Activated CD4-positive, alpha-beta T cell treated with anti-CD3 and anti-CD28 coated beads, Interleukin-2, amount 50 U/mL, for 24 hours (primary cell): Measurements from ENCODE around the gene ACTR6.
"Not testable (repeated sequence)": the region's sequence is repeated elsewhere in the genome, so short reads cannot be mapped to it uniquely, and the experiment has no call there.

Experiments
- DNase-seq, 2 donors: peaks; one replicate each; pipeline ENCODE4 v3.0.0-alpha.2; 2020; ENCODE audit warnings: low read depth in 1 of 2, low spot score in 1 of 2

ACTR6 gene

DNA sequence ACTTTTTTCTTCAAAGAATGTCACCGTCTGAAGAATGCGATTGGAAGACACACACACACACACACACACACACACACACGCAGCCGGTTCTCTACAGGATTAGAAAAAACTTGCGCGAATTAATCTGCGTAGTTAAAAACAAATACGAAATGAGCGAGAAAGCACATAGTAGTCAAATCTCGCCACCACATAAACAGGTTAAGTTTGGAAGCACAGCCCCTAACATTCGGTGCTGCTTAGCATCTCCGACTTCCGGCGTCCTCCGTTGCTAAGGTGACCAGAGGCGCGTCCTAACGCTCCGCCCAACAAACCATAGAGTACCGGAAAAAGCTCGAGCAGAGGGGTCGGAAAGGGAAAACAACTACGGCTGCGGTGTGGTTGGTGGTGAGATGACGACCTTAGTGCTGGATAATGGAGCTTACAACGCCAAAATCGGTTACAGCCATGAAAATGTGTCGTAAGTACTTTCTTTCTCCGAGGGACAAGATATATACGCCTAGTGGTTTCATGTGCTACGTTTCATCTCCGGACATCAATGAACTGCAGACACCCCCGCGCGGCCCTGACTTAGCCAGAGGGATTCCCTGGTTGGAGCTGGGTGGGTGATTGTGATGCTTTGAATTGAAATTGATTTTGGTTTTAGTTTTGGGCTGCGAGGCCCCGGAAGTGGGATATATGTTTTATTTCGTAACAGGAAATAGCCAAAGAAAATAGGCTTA is at the start of gene ACTR6:
ACTR6 (plus strand) TSS at position 353 of the 719 bp plus-strand sequence; CDS start at position 390, 37 bp downstream.
- DNase-seq, result peak; percentile 87 to 97

DNA sequence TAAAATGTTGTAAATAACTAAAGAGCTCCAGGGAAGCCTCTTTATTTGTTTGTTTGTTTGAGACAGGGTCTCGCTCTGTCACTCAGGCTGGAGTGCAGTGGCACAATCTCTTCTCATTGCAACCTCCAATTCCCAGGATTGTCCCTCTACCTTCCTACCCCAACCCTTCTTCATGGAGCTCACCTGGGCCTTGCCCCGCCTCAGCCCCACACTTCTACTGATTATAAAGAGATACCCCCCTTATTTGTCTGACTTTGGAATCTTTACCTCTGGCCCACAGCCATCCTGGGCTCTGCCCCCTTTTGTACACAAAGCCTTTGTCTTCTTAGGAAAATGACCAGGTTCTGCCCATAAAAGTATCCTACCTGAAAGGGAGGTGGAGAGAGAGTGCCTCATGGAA is 48.8 kb upstream of the ACTR6 start:
- DNase-seq, result no peak

DNA sequence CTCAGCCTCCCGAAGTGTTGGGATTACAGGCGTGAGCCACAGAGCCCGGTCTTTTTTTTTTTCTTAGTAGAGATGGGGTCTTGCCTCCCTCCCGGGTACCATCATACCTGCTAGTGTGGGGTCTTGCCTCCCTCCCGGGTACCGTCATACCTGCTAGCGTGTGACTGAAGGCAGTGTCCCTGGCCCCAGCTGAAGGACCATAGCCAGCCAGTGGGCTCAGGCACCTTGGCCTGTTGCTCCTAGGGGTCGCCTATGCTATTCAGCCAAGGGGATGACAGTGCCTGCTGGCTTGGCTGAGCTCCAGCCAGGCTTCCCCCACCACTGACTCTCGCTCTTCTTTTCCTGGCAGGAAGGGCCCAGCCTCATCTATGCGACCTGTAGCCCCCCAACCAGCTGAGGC is 47.5 kb upstream of the ACTR6 start:
- DNase-seq, result no peak

DNA sequence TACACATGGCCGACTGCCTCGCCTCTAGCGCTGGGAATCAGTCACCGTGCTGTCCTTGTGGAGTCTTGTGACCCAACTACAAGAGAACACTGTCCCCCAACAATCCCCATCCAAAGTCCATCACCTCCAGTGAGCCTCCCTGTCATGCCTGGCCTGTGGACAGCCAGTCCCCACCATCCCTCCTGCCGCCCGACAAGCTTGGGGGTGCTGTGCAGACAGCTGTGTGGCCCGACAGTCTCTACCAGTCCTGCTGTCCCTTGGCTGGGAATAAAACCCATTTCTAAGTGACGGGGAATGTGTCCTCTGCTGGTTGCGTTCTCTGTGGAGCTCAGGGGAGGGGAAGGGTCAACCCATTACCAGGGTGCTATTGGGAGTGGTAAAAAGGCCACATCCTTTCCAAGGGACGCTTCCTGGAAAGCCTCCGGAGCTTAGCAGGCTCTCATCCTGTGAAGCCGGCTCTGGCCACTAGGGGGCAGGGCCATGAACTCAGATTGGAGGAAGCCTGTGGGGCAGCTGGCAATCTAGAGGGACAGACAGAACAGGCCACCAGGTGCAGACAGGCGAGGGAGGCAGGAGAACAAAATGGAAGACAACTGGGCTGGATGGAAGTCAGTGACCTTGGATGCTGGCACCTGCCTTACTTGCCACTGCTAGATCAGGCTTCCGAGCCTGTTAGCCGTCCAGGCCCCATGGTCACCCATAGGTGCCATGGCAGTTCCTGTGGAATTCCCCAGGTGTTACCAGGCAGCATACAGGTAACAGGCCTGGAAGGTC is 46.0 kb upstream of the ACTR6 start:
- DNase-seq, result peak; percentile 54

DNA sequence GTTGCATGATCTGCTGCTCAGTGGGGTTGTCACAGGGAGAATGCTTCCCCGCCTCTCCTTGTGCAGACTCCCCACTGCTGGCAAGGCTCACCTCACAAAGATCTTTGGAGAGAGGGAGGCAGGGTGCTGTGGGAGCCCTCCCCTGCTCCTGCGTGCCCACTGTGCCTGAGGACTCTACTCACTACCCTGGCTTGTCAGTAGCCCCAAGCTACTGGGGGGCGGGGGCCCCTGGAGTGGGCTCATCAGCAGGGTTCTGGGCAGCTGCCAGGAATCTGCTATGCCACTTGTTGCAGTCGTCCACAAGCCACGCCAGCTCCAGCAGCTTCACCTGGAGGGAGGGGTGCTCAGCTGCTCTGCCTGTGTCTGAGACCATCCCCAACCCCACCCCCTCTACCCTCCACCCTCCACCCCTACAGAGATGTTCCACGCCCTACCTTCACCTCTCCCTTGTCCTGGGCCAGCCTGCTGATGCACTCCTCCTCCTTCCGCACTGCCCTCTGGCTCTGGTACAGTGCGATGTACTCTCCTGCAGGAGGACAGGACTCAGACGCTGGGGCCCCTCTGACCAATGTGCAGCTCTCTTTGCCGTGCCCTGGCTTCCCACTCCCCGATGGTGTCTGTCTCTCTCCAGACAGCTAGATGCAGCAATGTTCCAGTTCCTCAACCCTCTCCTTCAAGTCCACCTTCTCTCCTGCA is 43.7 kb upstream of the ACTR6 start:
- no peak for DNase-seq

DNA sequence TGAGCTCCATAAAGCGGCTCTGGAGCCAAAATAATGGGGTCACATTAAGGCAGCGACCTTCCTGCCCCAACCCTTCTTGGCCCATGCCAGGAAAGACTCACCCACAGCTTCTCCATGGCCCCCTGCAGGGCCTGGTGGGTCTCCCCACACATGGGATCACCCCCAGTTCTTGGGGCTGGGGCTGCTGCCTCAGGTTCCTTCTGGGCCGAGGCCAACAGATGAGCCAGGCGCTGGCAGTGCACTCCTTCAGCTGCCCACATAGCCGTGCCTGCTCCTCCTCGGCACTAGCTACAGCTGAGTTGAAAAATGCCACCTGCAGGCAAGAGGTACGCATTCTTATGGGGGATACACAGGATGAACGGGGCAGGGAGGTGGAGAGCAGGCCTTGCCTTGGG is 43.2 kb upstream of the ACTR6 start:
- DNase-seq, result no peak

DNA sequence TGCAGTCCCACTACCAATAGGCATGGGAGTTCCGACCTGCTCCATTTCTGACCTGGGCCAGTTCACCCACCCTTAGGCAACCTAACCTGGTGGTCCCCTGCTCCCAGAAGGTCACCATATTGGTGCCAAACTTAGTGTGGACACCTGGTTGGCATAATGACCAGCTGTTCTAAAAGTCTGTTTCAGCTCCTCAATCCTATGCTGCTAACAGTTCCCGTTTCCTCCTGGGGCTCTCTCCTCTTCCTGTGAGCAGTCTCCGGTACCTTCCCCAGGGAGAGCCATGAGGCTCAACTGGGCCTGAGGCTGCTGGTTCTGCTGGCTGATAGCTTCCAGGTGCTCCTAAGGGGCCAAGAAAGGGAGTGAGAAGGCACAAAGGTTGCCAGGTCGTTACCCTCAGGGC is 42.1 kb upstream of the ACTR6 start:
- DNase-seq, result no peak

DNA sequence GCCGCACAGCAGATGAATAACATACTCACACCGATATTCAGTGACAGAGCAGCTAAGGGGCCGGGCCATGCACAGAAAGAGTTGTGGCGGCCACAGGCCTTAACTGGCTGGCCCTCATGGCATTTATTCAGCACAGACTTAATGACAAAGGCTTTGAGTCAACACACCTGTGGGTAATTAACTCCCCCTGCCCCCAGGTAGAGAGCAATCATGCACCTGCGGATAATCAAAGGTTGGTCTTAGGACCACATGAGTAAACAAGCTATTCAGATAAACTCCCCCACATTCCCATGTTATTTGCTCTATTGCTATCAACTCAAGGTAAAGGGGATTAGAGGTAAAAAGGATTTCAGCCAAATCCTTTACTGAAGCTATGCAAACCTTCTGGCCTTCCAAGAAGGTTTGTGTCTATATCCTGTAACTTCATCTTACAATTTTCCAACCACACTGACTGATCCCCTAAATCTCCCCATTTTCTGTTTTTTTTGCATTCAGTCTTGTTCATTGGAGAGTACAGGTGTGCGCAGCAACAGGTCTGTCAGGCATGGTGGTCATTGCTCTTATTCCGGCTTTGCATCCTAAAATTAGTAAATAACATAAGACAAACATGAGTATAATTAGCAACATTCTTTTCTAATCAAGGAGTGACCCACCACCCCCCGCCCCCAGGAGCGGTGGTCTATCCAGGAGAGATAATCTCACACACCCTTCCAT is 41.1 kb upstream of the ACTR6 start:
- DNase-seq, result no peak

DNA sequence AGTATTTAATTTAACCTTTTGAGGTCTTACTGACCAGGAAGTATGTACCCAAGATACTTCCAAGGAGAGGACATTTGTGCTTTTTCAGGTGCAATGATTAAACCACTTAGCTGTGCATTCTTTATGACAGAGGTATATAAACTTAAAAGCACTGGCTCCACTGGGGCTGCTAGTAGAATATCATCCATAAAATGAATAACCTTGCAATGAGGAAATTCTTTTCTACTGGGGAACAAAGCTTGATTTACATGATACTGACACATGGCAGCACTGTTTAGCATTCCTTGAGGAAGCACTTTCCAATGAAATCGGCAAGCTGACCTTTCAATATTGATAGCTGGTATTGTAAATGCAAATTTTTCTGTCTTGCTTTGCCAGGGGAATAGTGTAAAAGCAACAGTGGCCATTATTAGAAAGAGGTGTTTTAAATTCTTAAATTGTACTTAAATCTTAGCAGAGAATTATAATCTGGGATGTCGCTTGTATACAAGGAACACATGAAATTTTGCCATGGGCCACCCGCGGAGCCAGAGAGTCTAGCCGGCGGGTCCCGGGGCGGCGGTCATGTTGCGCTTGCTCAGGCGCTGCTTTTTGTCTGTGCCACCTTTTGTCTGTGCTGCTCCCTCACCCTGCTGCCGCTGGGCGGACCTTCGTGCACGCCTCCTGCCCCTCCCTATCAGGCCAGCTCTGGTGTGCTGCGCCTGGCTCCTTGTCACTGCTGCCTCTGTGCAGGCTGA is 37.0 kb upstream of the ACTR6 start:
- DNase-seq, result peak; percentile 35 to 57

DNA sequence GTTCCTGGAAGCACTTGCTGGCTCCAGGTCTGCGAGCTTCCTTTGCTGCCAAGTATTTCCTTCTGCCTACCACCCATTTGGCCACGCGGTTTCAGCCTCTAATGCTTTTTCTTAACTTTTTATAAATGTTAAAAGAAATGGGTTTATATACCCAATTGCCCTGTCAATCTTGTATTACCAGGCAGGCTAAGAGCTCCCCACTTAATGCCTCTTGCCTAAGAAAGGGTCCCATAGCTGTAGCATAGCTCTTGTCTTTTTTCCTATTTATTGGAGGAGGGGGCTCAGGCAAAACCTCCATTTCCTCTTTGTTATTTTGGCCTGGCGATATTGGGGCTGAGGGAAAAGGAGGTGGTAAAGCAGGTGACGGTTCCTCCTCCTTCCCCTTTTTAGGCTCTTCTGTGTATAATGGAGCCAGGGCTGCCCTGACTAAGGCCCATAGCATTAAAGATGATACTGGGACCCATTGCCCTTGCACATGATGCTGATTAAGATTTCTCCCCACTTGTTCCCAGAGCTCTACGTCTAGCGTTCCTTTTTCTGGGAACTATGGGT is 36.4 kb upstream of the ACTR6 start:
- no peak for DNase-seq

DNA sequence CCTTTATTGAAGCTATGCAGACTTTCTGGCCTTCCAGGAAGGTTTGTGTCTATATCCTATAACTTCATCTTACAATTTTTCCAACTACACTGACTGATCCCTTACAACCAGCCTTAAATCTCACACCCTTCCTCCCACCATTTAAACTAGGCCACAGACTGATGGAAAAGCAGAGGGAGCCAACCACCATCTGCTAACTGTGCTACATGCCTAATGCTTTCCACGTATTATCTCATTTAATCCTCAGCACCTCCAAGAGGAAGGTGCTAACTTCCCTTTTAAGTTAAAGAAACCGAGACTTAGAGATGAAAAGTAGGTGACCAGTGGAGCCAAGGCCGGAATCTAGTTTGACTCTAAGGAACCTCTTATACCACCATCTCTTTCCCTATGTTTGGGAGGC is 35.3 kb upstream of the ACTR6 start:
- DNase-seq, result no peak

DNA sequence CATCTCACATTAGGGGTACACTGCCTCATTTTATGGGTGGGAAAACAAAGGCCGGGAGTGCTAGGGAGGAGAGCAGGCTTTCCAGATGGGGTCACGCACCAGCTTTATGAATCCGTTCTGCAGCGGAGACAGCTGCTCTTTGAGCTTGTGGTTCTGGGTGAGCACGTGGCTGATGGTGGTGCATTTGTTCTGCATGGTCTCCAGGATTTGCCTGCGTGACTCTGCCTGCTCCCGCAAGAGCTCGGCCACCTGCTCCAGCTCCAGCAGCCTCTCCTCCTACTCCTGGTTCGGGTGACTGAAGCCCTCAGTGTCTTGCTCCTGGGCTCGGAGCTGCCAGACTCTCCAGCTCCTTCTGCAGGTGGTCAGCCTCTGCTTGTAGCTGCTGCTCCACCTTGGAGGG is 34.4 kb upstream of the ACTR6 start:
- no peak for DNase-seq

DNA sequence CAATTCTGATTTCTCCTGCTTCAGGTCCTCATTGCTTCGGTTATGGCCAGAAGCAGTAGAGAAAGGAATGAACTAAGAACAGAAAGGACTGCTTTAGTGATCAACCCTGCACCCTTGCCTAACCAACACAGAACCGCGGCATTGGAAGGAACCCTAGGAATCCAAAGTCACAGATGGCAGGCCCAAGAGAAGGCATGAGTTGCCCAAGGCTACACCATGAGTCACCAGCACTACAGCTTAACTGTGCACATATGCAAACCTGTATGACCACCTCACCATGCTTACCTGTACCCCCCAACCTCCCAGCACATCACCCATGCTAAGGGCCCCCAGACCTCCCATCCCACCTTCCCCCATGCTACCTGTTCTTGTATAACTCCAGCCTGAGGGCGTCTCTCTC is 32.1 kb upstream of the ACTR6 start:
- DNase-seq, result no peak

DNA sequence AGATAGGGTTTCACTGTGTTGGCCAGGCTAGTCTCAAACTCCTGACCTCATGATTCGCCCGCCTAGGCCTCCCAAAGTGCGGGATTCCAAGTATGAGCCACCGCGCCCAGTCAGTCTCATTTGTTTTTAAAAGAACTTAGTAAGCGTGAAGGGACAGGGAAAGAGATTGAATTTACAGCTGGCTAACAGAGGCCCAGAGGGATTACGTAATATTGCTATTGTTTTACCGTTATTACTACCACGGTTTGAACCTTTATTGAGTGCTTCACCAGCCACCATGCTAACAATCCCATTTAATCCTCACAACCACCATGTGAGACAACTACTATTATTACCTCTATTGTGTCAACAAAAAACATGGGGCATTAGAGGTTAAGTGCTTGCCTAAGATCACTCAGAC is 31.3 kb upstream of the ACTR6 start:
- DNase-seq, result no peak

DNA sequence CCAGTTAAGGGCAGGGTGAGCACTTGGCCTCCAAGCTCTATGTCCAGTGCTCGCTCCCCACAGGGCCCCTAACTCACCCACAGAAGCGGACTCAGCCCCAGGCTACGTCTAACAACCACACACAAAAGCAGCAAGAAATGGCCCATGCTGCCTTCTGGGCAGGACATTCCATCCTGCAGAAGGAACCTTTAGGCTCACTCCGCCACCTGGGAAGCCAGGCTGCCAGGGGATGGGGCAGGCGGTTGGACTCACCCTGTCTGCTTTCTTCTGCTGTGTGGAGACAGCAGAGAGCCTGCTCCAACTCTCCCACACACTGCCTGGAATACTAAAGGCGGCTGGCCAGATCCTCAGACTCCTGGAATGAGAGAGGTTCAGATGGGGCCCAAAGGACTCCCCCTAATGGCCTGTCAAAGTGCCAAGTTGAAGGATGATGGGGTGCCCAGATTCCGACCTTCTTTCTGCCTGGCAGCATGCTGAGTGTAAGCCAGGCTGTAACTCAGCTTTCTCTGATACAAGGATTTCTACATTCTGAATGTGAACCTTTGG is 30.2 kb upstream of the ACTR6 start:
- no peak for DNase-seq

DNA sequence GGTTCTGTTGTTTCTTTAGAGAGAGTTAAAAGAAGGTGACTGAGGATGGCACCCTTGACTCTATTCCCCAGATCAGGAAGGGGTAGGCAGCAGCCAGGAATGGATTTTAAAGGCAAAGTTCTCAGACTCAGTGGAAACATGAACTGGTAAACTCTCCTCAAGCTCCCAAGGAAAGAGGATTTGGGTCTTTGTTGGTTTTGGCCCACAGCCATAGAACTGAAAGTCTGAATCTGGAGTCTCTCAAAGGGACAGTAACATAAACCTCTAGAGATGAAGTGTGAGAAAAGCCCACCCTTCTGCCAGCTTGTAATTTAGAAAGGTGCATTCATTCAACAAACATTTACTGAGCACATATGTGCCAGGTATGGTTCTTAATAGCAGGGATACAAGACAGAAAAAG is 29.4 kb upstream of the ACTR6 start:
- DNase-seq, result no peak

DNA sequence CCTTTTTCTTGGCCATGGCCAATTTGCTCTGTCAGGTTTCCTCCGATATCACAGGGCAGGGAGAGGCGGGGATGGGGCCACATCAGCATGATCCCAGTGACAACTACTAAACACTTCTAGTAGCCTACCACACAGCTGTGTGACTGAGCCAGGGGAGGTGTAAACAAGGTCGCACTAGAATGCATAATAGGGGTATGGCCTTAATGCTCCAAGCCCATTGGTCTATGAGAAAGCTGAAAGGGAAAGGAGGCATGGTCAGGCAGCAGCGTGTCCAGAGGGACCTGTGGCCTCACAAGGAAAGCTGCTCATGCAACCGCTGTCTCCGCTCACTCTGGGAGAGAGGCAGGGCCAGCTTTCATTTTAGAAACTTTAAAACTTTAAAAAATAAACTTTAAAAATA is 27.5 kb upstream of the ACTR6 start:
- no peak for DNase-seq

DNA sequence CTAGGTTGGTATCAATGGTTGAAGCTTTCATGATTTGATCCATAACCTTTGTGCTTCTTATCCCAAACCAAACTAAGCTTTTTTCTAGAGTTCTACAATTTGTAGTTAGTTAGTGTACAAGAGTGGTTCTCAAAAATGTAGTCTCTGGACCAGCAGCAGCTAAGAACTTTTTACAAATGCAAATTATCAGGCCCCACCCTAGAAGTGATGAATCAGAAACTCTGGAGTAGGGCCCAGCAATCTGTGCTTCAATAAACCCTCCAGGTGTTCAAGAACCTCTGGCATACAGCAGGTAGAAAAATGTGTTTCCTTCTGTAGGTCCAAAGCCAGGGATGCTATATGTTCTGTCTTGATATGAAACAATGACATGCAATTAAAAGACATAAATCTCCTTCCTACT is 26.1 kb upstream of the ACTR6 start:
- no peak for DNase-seq

DNA sequence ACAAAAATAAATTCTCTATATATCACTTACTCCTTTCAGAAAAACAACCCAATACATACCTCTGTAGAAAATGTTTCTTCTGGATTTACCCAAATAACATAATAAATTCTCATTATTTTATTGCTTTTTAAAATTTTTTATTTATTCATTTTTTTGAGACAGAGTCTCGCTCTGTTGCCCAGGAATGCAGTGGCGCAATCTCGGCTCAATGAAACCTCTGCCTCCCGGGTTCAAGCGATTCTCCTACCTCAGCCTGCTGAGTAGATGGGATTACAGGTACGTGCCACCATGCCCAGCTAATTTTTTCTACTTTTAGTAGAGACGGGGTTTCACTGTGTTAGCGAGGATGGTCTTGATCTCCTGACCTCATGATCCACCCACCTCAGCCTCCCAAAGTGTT is 24.1 kb upstream of the ACTR6 start:
- not testable (repeated sequence) for DNase-seq

DNA sequence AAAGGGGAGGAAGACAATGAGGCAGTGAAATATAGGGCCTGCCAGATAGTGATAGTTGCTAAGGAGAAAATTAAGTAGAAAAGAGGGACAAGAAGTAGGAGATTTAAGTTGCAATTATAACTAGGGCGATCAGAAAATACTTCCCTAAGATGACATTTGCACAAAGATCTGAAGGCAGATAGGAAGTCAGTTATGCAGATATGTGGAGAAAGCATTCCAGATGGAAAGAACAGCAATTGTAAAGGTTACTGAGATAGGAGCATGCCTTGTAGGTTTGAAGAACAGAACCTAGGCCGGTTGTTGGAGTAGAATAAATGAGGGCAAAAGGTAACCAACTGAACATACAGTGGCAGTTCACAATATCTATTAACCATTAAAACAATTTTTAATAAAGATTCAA is 21.4 kb upstream of the ACTR6 start:
- no peak for DNase-seq
